Measurements from ENCODE around the gene ANKK1. TPM values are rescaled to one million over a fixed set of nuclear protein-coding genes. Genes with fewer than 3 reads are reported as not detected.

ANKK1 gene
- total and polyA plus RNA-seq, 9 of the 15 experiments (the other 6 are each of a cell fraction or from before 2014, with no cell fraction given): not detected

- no peaks in the 10 kb centered on the region for H3K36me3 ChIP-seq (ENCODE audit: control insufficient read depth, insufficient read depth, low read length)
- no peaks in the 10 kb centered on the region for H3K79me2 ChIP-seq (ENCODE audit: control insufficient read depth, insufficient read depth, low read length)
- peaks cover 0 to 59% of the 10 kb centered on the region in 2 experiments; a peak in 3 of 5 replicates for H3K27me3 ChIP-seq (ENCODE audit: control insufficient read depth in 2 of 2, insufficient read depth in 2 of 2, low read length in 2 of 2)
- no TSS peak for BruUV-seq (replicated peaks)
- intact Hi-C loops (cut with micrococcal nuclease) (no loop called here), in situ Hi-C loops (cut with MboI) (no loop called here)
- H3K27ac ChIP-seq (ENCODE audit: extremely low read depth, low read depth, low read length): no peak overlapping the region
- TF ChIP-seq LEF1 (IDR thresholded peaks at IDR 0.05): no peak
- no peak for TF ChIP-seq ATF2 (CRISPR knock-in tag; IDR thresholded peaks at IDR 0.05)
- TF ChIP-seq MAFG (tag; conservative IDR thresholded peaks at IDR 0.05): no peak
- H3K9me1 ChIP-seq (ENCODE audit: control insufficient read depth, insufficient read depth, low read length): no peaks in the 10 kb centered on the region
- no peak overlapping the region for H2AFZ ChIP-seq (ENCODE audit: low read depth, low read length)
- no peaks in the 10 kb centered on the region for H3K9me3 ChIP-seq (replicated peaks; ENCODE audit: control insufficient read depth, insufficient read depth, low read depth, low read length)
- DNase-seq (ENCODE audit: extremely low read depth in 1 of 4, low spot score in 3 of 4) (no peak), ATAC-seq (no peak), FAIRE-seq (no peak)
- POLR2A ChIA-PET: no interaction called here
- 0% methylated on average over 7 of the region's 7 CpGs for WGBS (ENCODE audit: insufficient coverage, low coverage, missing lambda C conversion rate)
- H3K4me3 ChIP-seq: no peak overlapping the region
- peaks cover 3% of the 10 kb centered on the region; the same call in 1 of the 2 replicates for H4K20me1 ChIP-seq (replicated peaks; ENCODE audit: control insufficient read depth, insufficient read depth, low read length)
- no peak overlapping the region for H3K4me2 ChIP-seq (ENCODE audit: insufficient read depth, low read length)
- no peak overlapping the region for H3K9ac ChIP-seq (ENCODE audit: insufficient read depth in 1 of 2, low read depth in 2 of 2, low read length in 2 of 2)
- CTCF ChIA-PET (ENCODE audit: low intra/inter-chr PET ratio): no interaction called here
- no peaks in the 10 kb centered on the region for H3K4me1 ChIP-seq (replicated peaks in 1 of 2; ENCODE audit: control insufficient read depth in 2 of 2, insufficient read depth in 2 of 2, low read length in 2 of 2)
Measured at GRCh38 chr11:113405724-113406478, 18.3 kb downstream of the ANKK1 start.

GRCh38 chr11:113407163-113407562 is 19.6 kb downstream of the ANKK1 start:
- CTCF ChIA-PET (ENCODE audit: low intra/inter-chr PET ratio): no interaction called here
- no peak overlapping the region for H3K4me2 ChIP-seq (ENCODE audit: insufficient read depth, low read length)

More at GRCh38 chr11:113407163-113407562, 19.6 kb downstream of the ANKK1 start:
- 0% methylated on average over 3 of the region's 3 CpGs for WGBS (ENCODE audit: insufficient coverage, low coverage, missing lambda C conversion rate)
- no peaks in the 10 kb centered on the region for H3K9me1 ChIP-seq (ENCODE audit: control insufficient read depth, insufficient read depth, low read length)
- no peaks in the 10 kb centered on the region for H3K9me3 ChIP-seq (replicated peaks; ENCODE audit: control insufficient read depth, insufficient read depth, low read depth, low read length)
- no peak overlapping the region for H3K27ac ChIP-seq (ENCODE audit: extremely low read depth, low read depth, low read length)
- H3K36me3 ChIP-seq (ENCODE audit: control insufficient read depth, insufficient read depth, low read length): no peaks in the 10 kb centered on the region
- no peak for ATAC-seq
- intact Hi-C loops (cut with micrococcal nuclease) (no loop called here), in situ Hi-C loops (cut with MboI) (no loop called here)
- no peak overlapping the region for H3K4me3 ChIP-seq
- peaks cover 0 to 56% of the 10 kb centered on the region in 2 experiments; a peak in 3 of 5 replicates for H3K27me3 ChIP-seq (ENCODE audit: control insufficient read depth in 2 of 2, insufficient read depth in 2 of 2, low read length in 2 of 2)
- DNase-seq (ENCODE audit: extremely low read depth in 1 of 4, low spot score in 3 of 4): no peak
- H3K4me1 ChIP-seq (replicated peaks in 1 of 2; ENCODE audit: control insufficient read depth in 2 of 2, insufficient read depth in 2 of 2, low read length in 2 of 2): no peaks in the 10 kb centered on the region
- TF ChIP-seq HDAC2 (IDR thresholded peaks at IDR 0.05): no peak
- H3K9ac ChIP-seq (ENCODE audit: insufficient read depth in 1 of 2, low read depth in 2 of 2, low read length in 2 of 2): no peak overlapping the region
- no peak overlapping the region for H2AFZ ChIP-seq (ENCODE audit: low read depth, low read length)
- no peak for FAIRE-seq
- POLR2A ChIA-PET: interaction anchor here (0.6 kb wide), 1 partner anchor 291 kb away, joined by 3 read pairs; no protein-coding TSS in a partner anchor
- H3K79me2 ChIP-seq (ENCODE audit: control insufficient read depth, insufficient read depth, low read length): no peaks in the 10 kb centered on the region
- no TSS peak for BruUV-seq (replicated peaks)
- peaks cover 7% of the 10 kb centered on the region; the same call in 1 of the 2 replicates for H4K20me1 ChIP-seq (replicated peaks; ENCODE audit: control insufficient read depth, insufficient read depth, low read length)
